Transverse colon (tissue), 4 donors: ENCODE measurements around the gene PRIMPOL. TPM values are rescaled to one million over a fixed set of nuclear protein-coding genes. Genes with fewer than 3 reads are reported as not detected.

Experiments
- DNase-seq: peaks from one replicate; pipeline ENCODE4 v3.0.0-alpha.2; 2019
- H3K27ac ChIP-seq, 4 donors: fragments of 200-600 bp; sonication (generic); 2 replicates each; pipeline ENCODE4 v1.5.1; 2016 to 2018; ENCODE audit warnings: inconsistent platforms in 4 of 4
- H3K27me3 ChIP-seq: fragments of 200-600 bp; sonication (generic); 2 replicates; pipeline ENCODE4 v1.5.1; 2017; ENCODE audit warnings: inconsistent platforms
- H3K36me3 ChIP-seq, 4 donors: fragments of 200-600 bp; sonication (generic); 2 replicates each; pipeline ENCODE4 v1.5.1; 2017 to 2019; ENCODE audit warnings: inconsistent platforms in 4 of 4
- H3K4me1 ChIP-seq, 4 donors: fragments of 200-600 bp; sonication (generic); 2 replicates each; pipeline ENCODE4 v1.5.1; 2017 to 2020; ENCODE audit warnings: inconsistent platforms in 4 of 4
- H3K4me3 ChIP-seq, 4 donors: fragments of 200-600 bp; sonication (generic); 1 replicate in 1 of 4; 2 replicates in 3 of 4; pipeline versions ENCODE4 v1.5.1 to v1.6.1; 2017 to 2019; ENCODE audit warnings: inconsistent platforms in 4 of 4
- H3K9me3 ChIP-seq, 2 donors: fragments of 200-600 bp; sonication (generic); 2 replicates each; pipeline ENCODE4 v1.5.1; 2017 to 2019; ENCODE audit warnings: inconsistent platforms in 2 of 2
- CTCF ChIP-seq, 5 experiments: fragments of 200-600 bp in 3 of 5; fragments of 450-650 bp in 2 of 5; sonication (generic) in 3 of 5; IDR thresholded peaks; 1 replicate in 2 of 5; 2 replicates in 3 of 5; pipeline ENCODE4 v1.5.1; 2016 to 2017; ENCODE audit warnings: antibody characterized with exemption in 5 of 5, inconsistent platforms in 3 of 5, mild to moderate bottlenecking in 2 of 5, moderate library complexity in 1 of 5
- EP300 ChIP-seq: sonication (generic); formaldehyde crosslinking; IDR thresholded peaks from one replicate; pipeline ENCODE4 v1.6.1; 2017; ENCODE audit warnings: antibody characterized with exemption, low read depth
- POLR2A ChIP-seq: fragments of 450-650 bp; IDR thresholded peaks from one replicate; pipeline ENCODE4 v1.6.1; 2016; ENCODE audit warnings: antibody characterized with exemption, mild to moderate bottlenecking, moderate library complexity
- POLR2AphosphoS5 ChIP-seq, 3 donors: sonication (generic); formaldehyde crosslinking; IDR thresholded peaks; one replicate each; pipeline ENCODE4 v1.6.1; 2016; ENCODE audit warnings: antibody characterized with exemption in 3 of 3
- WGBS, 2 donors: methylation state at CpG; one replicate each; pipeline ENCODE4 v1.1.5; 2018; ENCODE audit warnings: low coverage in 1 of 2; 5-methylcytosine and 5-hydroxymethylcytosine counted together
- in situ Hi-C, 4 donors: fragments of 200-750 bp; cut with MboI; loops; one replicate each; pipeline versions ENCODE4 v1.15.0 to v1.15.1; 2017; ENCODE audit warnings: low sequenced_read_pairs in 3 of 4, low pct_ligation_motif_present in 1 of 4, low pct_unique_long_range_greater_than_20kb in 1 of 4
- intact Hi-C: fragments of 100-400 bp; cut with DNase I; formaldehyde crosslinking; loops from one replicate; pipeline ENCODE4 v1.15.1; 2023; ENCODE audit warnings: low total_unique reads
- total RNA-seq, 4 donors: library from RNA; depleted of rRNA; stranded (reverse); fragments of >200 nt; gene quantifications; one replicate each; pipeline ENCODE4 v1.1.0, GENCODE V29; 2016

Gene PRIMPOL
- total RNA-seq, 4 donors from 2014 or later, result 19.7 to 28.1 (median 24.6) TPM; not detected in 1

GRCh38 chr4:184672741-184673140, 23.2 kb downstream of the PRIMPOL start:
- WGBS, 2 donors, result 98% methylated on average over 6 of the region's 6 CpGs; no CpG with 5 or more reads in 1 of the 2 donors
- no peak for TF ChIP-seq EP300
- no peak for TF ChIP-seq POLR2AphosphoS5 (IDR thresholded peaks at IDR 0.05)
- no peak for TF ChIP-seq POLR2A
- no peak for TF ChIP-seq CTCF (IDR thresholded peaks at IDR 0.05)
- no peak overlapping the region for H3K4me3 ChIP-seq
- H3K4me1 ChIP-seq, result peaks cover 0 to 11% (median 4%) of the 10 kb centered on the region in 4 donors
- H3K36me3 ChIP-seq, result peaks cover 0 to 10% (median 2%) of the 10 kb centered on the region in 4 donors
- no peaks in the 10 kb centered on the region for H3K27me3 ChIP-seq
- in situ Hi-C loops (no loop called here), intact Hi-C loops (no loop called here)
- no peak overlapping the region for H3K27ac ChIP-seq
- no peak for DNase-seq
- no peaks in the 10 kb centered on the region for H3K9me3 ChIP-seq

DNA sequence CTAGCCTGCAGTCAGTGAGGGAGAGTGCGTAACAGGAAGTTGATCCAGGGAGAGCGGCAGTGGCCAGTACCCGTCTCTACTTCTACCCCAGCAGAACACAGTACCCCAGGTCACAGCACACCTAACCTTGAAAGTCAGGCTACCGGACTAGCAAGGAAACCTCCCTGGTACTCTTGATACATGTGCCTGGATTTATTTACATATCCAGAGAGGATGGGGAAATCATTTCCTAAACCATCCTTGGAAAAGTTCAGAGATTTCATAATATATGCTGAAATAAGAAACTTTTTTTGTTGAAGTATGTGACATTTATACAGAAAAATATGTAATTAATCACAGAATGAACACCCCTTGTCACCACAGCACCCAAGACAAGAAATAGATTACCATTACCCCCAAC, 24.5 kb downstream of the PRIMPOL start:
- H3K4me1 ChIP-seq, result peaks cover 0 to 8% (median 4%) of the 10 kb centered on the region in 4 donors
- in situ Hi-C loops, result no loop called here
- TF ChIP-seq POLR2A (no peak), EP300 (no peak)
- no peak overlapping the region for H3K4me3 ChIP-seq
- peaks cover 0 to 10% (median 2%) of the 10 kb centered on the region in 4 donors for H3K36me3 ChIP-seq
- no peaks in the 10 kb centered on the region for H3K27me3 ChIP-seq
- H3K27ac ChIP-seq, result no peak overlapping the region
- no peak for DNase-seq
- intact Hi-C loops, result no loop called here
- H3K9me3 ChIP-seq, result no peaks in the 10 kb centered on the region
- WGBS, 2 donors, result 96 to 97% methylated on average over 3 to 4 of the region's 4 CpGs

DNA sequence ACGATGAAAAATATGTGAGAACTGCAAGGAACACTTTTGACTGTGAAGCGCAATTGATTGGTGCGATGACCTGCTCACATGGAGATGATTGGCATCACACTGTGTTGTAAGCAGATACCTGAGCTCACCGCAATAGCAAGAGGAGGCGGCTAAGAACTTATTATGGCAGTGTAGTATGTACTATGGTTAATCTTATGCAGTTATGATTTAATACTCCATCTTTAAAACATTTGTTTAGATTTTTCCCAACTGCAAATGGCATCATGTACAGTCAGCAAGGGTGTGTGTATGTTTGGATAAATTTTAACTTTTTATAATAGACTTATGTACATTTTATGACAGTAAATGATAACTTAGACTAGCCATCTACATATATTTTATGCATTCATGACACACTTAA, 25.5 kb downstream of the PRIMPOL start:
- peaks cover 0 to 11% (median 6%) of the 10 kb centered on the region in 4 donors for H3K4me1 ChIP-seq
- peaks cover 0 to 10% (median 2%) of the 10 kb centered on the region in 4 donors for H3K36me3 ChIP-seq
- intact Hi-C loops (no loop called here), in situ Hi-C loops (no loop called here)
- no peaks in the 10 kb centered on the region for H3K27me3 ChIP-seq
- no peak overlapping the region for H3K4me3 ChIP-seq
- DNase-seq, result no peak
- H3K9me3 ChIP-seq, result no peaks in the 10 kb centered on the region
- TF ChIP-seq POLR2AphosphoS5 (IDR thresholded peaks at IDR 0.05) (no peak), CTCF (IDR thresholded peaks at IDR 0.05) (no peak), EP300 (no peak), POLR2A (no peak)
- 91 to 98% methylated on average over 5 of the region's 5 CpGs for WGBS, 2 donors
- H3K27ac ChIP-seq, result no peak overlapping the region

DNA sequence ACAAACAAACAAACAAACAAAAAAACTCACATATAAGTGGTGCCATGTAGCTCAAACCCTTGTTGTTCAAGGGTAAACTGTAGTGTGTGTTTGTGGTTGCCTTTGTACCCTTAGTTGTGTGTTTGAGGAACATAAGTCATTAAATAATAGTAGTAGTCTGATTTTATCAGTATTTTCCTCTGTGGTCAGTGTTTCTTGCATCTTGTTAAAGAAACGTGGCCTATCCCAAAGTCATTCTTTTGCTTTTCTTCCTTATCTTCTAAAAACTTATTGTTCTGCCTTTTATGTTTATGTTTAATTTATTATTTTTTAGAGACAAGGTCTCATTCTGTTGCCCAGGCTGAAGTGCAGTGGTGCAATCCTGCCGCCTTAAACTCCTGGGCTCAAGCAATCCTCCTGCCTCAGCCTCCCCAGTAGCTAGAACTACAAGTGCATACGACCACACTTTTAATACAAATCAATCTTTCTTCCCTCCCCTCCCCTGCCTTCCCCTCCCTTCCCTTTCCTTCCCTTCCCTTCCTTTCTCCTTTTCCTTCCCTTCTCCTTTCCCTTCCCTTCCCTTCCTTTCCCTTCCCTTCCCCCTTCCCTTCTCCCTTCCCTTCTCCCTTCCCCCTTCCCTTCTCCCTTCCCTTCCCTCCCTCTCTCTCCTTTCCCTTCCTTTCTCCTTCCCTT, 26.4 kb downstream of the PRIMPOL start:
- 85 to 97% methylated on average over 3 of the region's 3 CpGs for WGBS, 2 donors
- no peak overlapping the region for H3K4me3 ChIP-seq
- peaks cover 0 to 15% (median 9%) of the 10 kb centered on the region in 4 donors for H3K4me1 ChIP-seq
- no peak for DNase-seq
- intact Hi-C loops, result no loop called here
- TF ChIP-seq POLR2A (no peak), CTCF (IDR thresholded peaks at IDR 0.05) (no peak), POLR2AphosphoS5 (IDR thresholded peaks at IDR 0.05) (no peak), EP300 (no peak)
- no peaks in the 10 kb centered on the region for H3K9me3 ChIP-seq
- no peak overlapping the region for H3K27ac ChIP-seq
- H3K27me3 ChIP-seq, result no peaks in the 10 kb centered on the region
- in situ Hi-C loops, result no loop called here
- peaks cover 0 to 10% (median 2%) of the 10 kb centered on the region in 4 donors for H3K36me3 ChIP-seq
